Hepatocyte (in vitro differentiated cells): ENCODE results near the gene EXOSC7. TPM values are rescaled to one million over a fixed set of nuclear protein-coding genes. Genes with fewer than 3 reads are reported as not detected.
A peak's percentile ranks its signal among the peaks of the same experiment; 100 is the strongest.

ENCODE experiments used
- DNase-seq: peaks from one replicate; pipeline ENCODE4 v3.0.0-alpha.2; 2016; ENCODE audit warnings: low spot score
- H2AFZ ChIP-seq: fragments of 200-600 bp; sonication (generic); 2 replicates; pipeline ENCODE4 v1.6.0; 2016; ENCODE audit warnings: antibody characterized with exemption, mild to moderate bottlenecking
- H3K27ac ChIP-seq: fragments of 200-600 bp; sonication (generic); 2 replicates; pipeline ENCODE4 v1.5.1; 2016; ENCODE audit warnings: mild to moderate bottlenecking
- H3K27me3 ChIP-seq: fragments of 200-600 bp; sonication (generic); 2 replicates; pipeline ENCODE4 v1.6.1; 2016
- H3K36me3 ChIP-seq: fragments of 200-600 bp; sonication (generic); replicated peaks from 2 replicates; pipeline ENCODE4 v1.5.1; 2016; ENCODE audit warnings: low read depth; ENCODE audit not compliant: insufficient read depth
- H3K4me1 ChIP-seq: fragments of 200-600 bp; sonication (generic); 2 replicates; pipeline ENCODE4 v1.5.1; 2016; ENCODE audit warnings: mild to moderate bottlenecking, moderate library complexity; ENCODE audit not compliant: insufficient read depth
- H3K4me2 ChIP-seq: fragments of 200-600 bp; sonication (generic); 2 replicates; pipeline ENCODE4 v1.6.0; 2016
- H3K4me3 ChIP-seq: fragments of 200-600 bp; sonication (generic); 2 replicates; pipeline ENCODE4 v1.5.1; 2016; ENCODE audit warnings: mild to moderate bottlenecking
- H3K79me2 ChIP-seq: fragments of 200-600 bp; sonication (generic); 2 replicates; pipeline ENCODE4 v1.6.0; 2017; ENCODE audit warnings: mild to moderate bottlenecking
- H3K9me2 ChIP-seq: fragments of 200-600 bp; sonication (generic); replicated peaks from 2 replicates; pipeline ENCODE4 v1.6.0; 2017; ENCODE audit warnings: mild to moderate bottlenecking; ENCODE audit not compliant: insufficient read depth
- H3K9me3 ChIP-seq: fragments of 200-600 bp; sonication (generic); 2 replicates; pipeline ENCODE4 v1.5.1; 2016; ENCODE audit warnings: low read depth, mild to moderate bottlenecking
- H4K20me1 ChIP-seq: fragments of 200-600 bp; sonication (generic); 2 replicates; pipeline ENCODE4 v1.6.0; 2016; ENCODE audit warnings: mild to moderate bottlenecking; ENCODE audit not compliant: insufficient read depth, poor library complexity, severe bottlenecking
- EZH2 ChIP-seq: fragments of 200-600 bp; sonication (generic); IDR thresholded peaks from 2 replicates; pipeline ENCODE4 v1.6.1; 2016; ENCODE audit warnings: antibody characterized with exemption, mild to moderate bottlenecking, borderline replicate concordance
- EZH2phosphoT487 ChIP-seq: fragments of 200-600 bp; sonication (generic); IDR thresholded peaks from one replicate; pipeline ENCODE4 v1.6.1; 2018; ENCODE audit warnings: antibody characterized with exemption, mild to moderate bottlenecking, low read depth, moderate library complexity; ENCODE audit not compliant: unreplicated experiment, severe bottlenecking
- WGBS: methylation state at CpG from one replicate; pipeline ENCODE4 v1.1.6; 2016; ENCODE audit warnings: low lambda C conversion rate; ENCODE audit errors: missing lambda C conversion rate; 5-methylcytosine and 5-hydroxymethylcytosine counted together
- polyA plus RNA-seq: library from polyadenylated mRNA; unstranded; fragments of >200 nt; fragmentation: Nextera tagmentation; extraction: Ambion mirVana; gene quantifications from 2 replicates; pipeline ENCODE4 v1.2.1, GENCODE V29; 2016
- total RNA-seq: library from RNA; depleted of rRNA; stranded (reverse); fragments of >200 nt; gene quantifications from 2 replicates; pipeline ENCODE4 v1.2.3, GENCODE V29; 2014
- TF ChIP-seq, protein P1 (sequence below): fragments of 200-600 bp; sonication (generic); IDR thresholded peaks from 2 replicates; pipeline ENCODE4 v1.5.1; 2016; ENCODE audit warnings: antibody characterized with exemption, mild to moderate bottlenecking; ENCODE audit not compliant: poor library complexity

The EXOSC7 gene
- total and polyA plus RNA-seq, 2 experiments from 2014 or later = 53.3 to 55.8 TPM

DNA sequence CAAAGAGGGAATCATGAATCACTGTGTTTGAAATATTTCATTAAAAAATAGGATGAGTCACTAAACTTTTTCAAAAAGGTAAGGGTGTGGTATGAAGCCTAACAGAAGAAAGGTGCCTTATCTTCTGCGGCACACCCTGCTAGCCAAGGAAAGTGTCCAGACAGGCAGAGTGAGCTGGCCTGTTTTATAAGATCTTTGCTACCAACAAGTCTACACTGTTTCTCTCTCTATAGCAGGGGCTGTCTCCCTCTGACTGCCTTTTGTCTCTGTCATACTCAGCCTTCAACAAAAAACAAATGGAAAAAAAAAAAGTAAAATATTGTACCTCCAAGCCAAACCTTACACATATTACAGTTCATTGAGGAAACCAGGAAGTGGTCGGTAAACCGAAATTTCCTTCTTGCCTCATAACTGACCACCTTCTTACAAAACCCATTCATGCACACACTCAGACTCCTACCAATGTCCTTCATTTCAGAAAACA lies 9.2 kb upstream of the EXOSC7 start:
- Histone ChIP-seq H3K27me3 (no peaks in the 10 kb centered on the region), H3K79me2 (peaks cover 91% of the 10 kb centered on the region)

DNA sequence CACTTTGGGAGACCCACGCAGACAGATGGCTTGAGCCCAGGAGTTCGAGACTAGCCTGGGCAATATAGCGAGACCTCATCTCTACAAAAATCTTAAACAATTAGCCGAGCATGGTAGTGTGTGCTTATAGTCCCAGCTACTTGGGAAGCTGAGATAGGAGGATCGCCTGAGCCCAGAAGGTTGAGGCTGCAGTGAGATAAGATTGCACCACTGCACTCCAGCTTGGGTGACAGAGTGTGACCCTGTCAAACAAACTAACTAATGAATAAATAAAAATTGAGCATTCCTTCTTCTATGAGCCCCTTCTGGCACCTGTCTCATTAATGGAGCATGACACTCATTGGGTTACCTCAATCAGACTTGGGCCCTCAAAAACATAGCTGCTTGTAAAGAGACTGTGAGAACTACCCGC lies 7.6 kb upstream of the EXOSC7 start:
- DNase-seq = no peak
- H4K20me1 ChIP-seq = peaks cover 11% of the 10 kb centered on the region

More for the DNA sequence above, 9.2 kb upstream of the EXOSC7 start:
- Histone ChIP-seq H3K36me3 (no peaks in the 10 kb centered on the region), H4K20me1 (peaks cover 11% of the 10 kb centered on the region), H2AFZ (no peak overlapping the region), H3K4me2 (no peak overlapping the region), H3K9me2 (no peaks in the 10 kb centered on the region), H3K4me1 (peaks cover 5% of the 10 kb centered on the region), H3K4me3 (no peak overlapping the region), H3K27ac (peak overlapping the region; percentile 60), H3K9me3 (no peaks in the 10 kb centered on the region)
- 78% methylated on average over 3 of the region's 3 CpGs for WGBS
- peak; percentile 40 for DNase-seq
- TF ChIP-seq EZH2phosphoT487 (no peak), EZH2 (no peak)

DNA sequence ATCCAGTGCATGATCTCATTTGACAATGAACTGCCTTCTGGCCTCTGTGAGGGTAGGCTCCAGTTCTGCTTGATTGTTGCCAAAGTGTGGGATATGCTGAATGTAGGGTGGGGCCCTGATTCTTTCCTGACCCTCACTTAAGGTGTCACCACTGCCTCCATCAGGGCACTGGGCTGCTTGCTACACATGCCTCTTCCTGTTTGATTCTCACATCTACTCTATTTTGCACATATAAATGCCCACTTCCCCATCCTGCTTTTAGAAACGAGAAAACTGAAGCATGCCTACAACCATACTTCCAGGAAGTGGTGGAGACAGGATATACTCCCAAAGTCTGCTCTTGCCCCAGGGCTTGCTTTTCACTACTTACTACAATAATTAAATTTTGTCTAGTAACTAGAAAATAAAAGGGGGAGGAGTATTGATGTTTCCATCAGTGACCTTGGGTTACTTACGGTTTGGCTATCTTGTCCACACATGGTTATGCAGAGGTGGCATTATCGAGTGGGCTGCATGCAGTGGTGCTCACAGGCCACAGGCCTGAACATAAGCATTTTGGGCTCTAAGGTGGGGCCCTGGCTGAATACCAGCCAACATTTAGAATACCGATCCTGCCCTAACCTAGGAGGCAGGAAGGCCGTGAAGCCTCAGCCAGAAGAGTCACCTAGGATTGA lies 6.8 kb upstream of the EXOSC7 start:
- peaks cover 93% of the 10 kb centered on the region for H3K79me2 ChIP-seq
- peaks cover 5% of the 10 kb centered on the region for H3K4me1 ChIP-seq
- WGBS = 96% methylated on average over 5 of the region's 5 CpGs
- H4K20me1 ChIP-seq = peaks cover 11% of the 10 kb centered on the region
- TF ChIP-seq EZH2phosphoT487 = no peak
- no peak for TF ChIP-seq EZH2
- TF ChIP-seq, protein P1, sequence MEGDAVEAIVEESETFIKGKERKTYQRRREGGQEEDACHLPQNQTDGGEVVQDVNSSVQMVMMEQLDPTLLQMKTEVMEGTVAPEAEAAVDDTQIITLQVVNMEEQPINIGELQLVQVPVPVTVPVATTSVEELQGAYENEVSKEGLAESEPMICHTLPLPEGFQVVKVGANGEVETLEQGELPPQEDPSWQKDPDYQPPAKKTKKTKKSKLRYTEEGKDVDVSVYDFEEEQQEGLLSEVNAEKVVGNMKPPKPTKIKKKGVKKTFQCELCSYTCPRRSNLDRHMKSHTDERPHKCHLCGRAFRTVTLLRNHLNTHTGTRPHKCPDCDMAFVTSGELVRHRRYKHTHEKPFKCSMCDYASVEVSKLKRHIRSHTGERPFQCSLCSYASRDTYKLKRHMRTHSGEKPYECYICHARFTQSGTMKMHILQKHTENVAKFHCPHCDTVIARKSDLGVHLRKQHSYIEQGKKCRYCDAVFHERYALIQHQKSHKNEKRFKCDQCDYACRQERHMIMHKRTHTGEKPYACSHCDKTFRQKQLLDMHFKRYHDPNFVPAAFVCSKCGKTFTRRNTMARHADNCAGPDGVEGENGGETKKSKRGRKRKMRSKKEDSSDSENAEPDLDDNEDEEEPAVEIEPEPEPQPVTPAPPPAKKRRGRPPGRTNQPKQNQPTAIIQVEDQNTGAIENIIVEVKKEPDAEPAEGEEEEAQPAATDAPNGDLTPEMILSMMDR = no peak
- no peak overlapping the region for H3K4me2 ChIP-seq
- no peaks in the 10 kb centered on the region for H3K9me2 ChIP-seq
- H3K36me3 ChIP-seq = no peaks in the 10 kb centered on the region
- no peak overlapping the region for H2AFZ ChIP-seq
- H3K4me3 ChIP-seq = no peak overlapping the region
- H3K27me3 ChIP-seq = no peaks in the 10 kb centered on the region
- no peak overlapping the region for H3K27ac ChIP-seq
- H3K9me3 ChIP-seq = no peaks in the 10 kb centered on the region
- DNase-seq = no peak

More for the DNA sequence above, 7.6 kb upstream of the EXOSC7 start:
- Histone ChIP-seq H3K27me3 (no peaks in the 10 kb centered on the region), H3K27ac (no peak overlapping the region), H3K9me2 (no peaks in the 10 kb centered on the region), H2AFZ (no peak overlapping the region), H3K36me3 (no peaks in the 10 kb centered on the region), H3K9me3 (no peaks in the 10 kb centered on the region), H3K4me1 (peaks cover 5% of the 10 kb centered on the region), H3K79me2 (peaks cover 93% of the 10 kb centered on the region), H3K4me2 (no peak overlapping the region), H3K4me3 (no peak overlapping the region)
- TF ChIP-seq EZH2 (no peak), EZH2phosphoT487 (no peak)
- TF ChIP-seq, protein P1 = no peak
- WGBS = 92% methylated on average over 6 of the region's 6 CpGs

DNA sequence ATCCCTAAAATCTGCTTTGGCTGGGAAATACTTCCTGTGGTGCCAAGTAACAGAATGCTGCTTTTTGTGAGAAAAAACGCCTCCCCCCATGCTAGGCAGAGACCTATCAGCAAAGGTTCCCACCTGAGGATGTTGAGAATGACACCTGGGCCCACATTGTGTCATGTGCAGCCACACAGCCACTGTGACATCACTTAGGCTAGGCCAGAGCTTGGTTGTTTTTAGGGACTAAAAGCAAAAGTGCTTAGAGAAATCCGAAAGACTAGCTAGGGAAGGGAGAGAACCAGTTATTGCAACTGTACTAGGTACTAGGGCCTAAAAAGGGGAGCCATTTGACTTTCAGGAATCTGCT lies 6.2 kb upstream of the EXOSC7 start:
- H4K20me1 ChIP-seq = peaks cover 11% of the 10 kb centered on the region
- WGBS = 74% methylated on average over 2 of the region's 2 CpGs
- no peaks in the 10 kb centered on the region for H3K27me3 ChIP-seq
- no peaks in the 10 kb centered on the region for H3K9me3 ChIP-seq
- H3K4me1 ChIP-seq = peaks cover 5% of the 10 kb centered on the region
- no peak for DNase-seq
- H2AFZ ChIP-seq = no peak overlapping the region
- no peaks in the 10 kb centered on the region for H3K9me2 ChIP-seq
- no peaks in the 10 kb centered on the region for H3K36me3 ChIP-seq
- no peak overlapping the region for H3K4me2 ChIP-seq
- TF ChIP-seq EZH2phosphoT487 (no peak), EZH2 (no peak)
- TF ChIP-seq, protein P1 = no peak
- H3K27ac ChIP-seq = no peak overlapping the region
- peaks cover 93% of the 10 kb centered on the region for H3K79me2 ChIP-seq
- no peak overlapping the region for H3K4me3 ChIP-seq
